ENCODE measurements around the gene MRAP2.
"Not testable (repeated sequence)": the region's sequence is repeated elsewhere in the genome, so short reads cannot be mapped to it uniquely, and the experiment has no call there.

Gene MRAP2

GRCh38 chr6:84107495-84107894, 73.9 kb downstream of the MRAP2 start:
- no peaks in the 10 kb centered on the region for H3K27me3 ChIP-seq (ENCODE audit: insufficient read depth, low read length)
- H3F3A ChIP-seq (ENCODE audit: insufficient read depth, low read length) = no peaks in the 10 kb centered on the region
- H3K9ac ChIP-seq (ENCODE audit: low read length) = no peak overlapping the region
- no peak overlapping the region for H3K4me2 ChIP-seq (ENCODE audit: low read length)
- H3K79me2 ChIP-seq (ENCODE audit: insufficient read depth, low read length) = no peaks in the 10 kb centered on the region
- H3K9me2 ChIP-seq (ENCODE audit: low read depth, low read length) = no peaks in the 10 kb centered on the region
- H3K4me1 ChIP-seq (ENCODE audit: insufficient read depth, low read length, severe bottlenecking) = no peaks in the 10 kb centered on the region
- TF ChIP-seq CTCF (IDR thresholded peaks at IDR 0.05; ENCODE audit: low read length) = no peak
- no peak for TF ChIP-seq EZH2 (IDR thresholded peaks at IDR 0.05; ENCODE audit: borderline replicate concordance, low read length)
- no peaks in the 10 kb centered on the region for H3K36me3 ChIP-seq (ENCODE audit: insufficient read depth, low read length)
- no peaks in the 10 kb centered on the region for H4K20me1 ChIP-seq (ENCODE audit: insufficient read depth, low read length)
- no peaks in the 10 kb centered on the region for H3K9me3 ChIP-seq (ENCODE audit: low read length)
- no peak overlapping the region for H3K27ac ChIP-seq (ENCODE audit: low read depth, low read length, poor library complexity, severe bottlenecking)
- H2AFZ ChIP-seq (ENCODE audit: low read length) = no peak overlapping the region
- H3K4me3 ChIP-seq (ENCODE audit: low read depth, low read length, poor library complexity, severe bottlenecking) = no peak overlapping the region

GRCh38 chr6:84111351-84111750, 77.8 kb downstream of the MRAP2 start:
- not testable (repeated sequence) for H3K4me3 ChIP-seq (ENCODE audit: low read depth, low read length, poor library complexity, severe bottlenecking); H3K9ac ChIP-seq (ENCODE audit: low read length); H3F3A ChIP-seq (ENCODE audit: insufficient read depth, low read length); H3K27ac ChIP-seq (ENCODE audit: low read depth, low read length, poor library complexity, severe bottlenecking); H3K36me3 ChIP-seq (ENCODE audit: insufficient read depth, low read length); H3K79me2 ChIP-seq (ENCODE audit: insufficient read depth, low read length); H2AFZ ChIP-seq (ENCODE audit: low read length); H3K27me3 ChIP-seq (ENCODE audit: insufficient read depth, low read length); H3K9me3 ChIP-seq (ENCODE audit: low read length); H3K4me1 ChIP-seq (ENCODE audit: insufficient read depth, low read length, severe bottlenecking); H3K4me2 ChIP-seq (ENCODE audit: low read length); H4K20me1 ChIP-seq (ENCODE audit: insufficient read depth, low read length); H3K9me2 ChIP-seq (ENCODE audit: low read depth, low read length)

DNA sequence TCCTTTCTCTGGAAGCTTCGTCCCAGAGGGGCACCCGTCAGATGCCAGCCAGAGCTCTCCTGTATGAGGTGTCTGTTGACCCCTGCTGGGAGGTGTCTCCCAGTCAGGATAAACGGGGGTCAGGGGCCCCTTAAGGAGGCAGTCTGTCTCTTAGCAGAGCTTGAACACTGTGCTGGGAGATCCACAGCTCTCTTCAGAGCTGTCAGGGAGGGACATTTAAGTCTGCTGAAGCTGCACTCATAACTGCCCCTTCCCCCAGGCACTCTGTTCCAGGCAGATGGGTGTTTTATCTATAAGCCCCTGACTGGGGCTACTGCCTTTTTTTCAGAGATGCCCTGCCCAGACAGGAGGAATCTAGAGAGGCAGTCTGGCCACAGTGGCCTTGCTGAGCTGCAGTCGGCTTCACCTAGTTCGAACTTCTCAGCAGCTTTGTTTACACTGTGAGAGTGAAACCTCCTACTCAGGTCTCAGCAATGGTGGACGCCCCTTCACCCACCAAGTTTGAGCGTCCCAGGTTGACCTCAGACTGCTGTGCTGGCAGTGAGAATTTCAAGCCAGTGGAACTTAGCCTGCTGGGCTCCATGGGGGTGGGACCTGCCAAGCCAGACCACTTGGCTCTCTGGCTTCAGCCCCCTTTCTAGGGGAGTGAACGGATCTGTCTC, 81.5 kb downstream of the MRAP2 start:
- not testable (repeated sequence) for H2AFZ ChIP-seq (ENCODE audit: low read length); H3K27ac ChIP-seq (ENCODE audit: low read depth, low read length, poor library complexity, severe bottlenecking); H3K9ac ChIP-seq (ENCODE audit: low read length); H4K20me1 ChIP-seq (ENCODE audit: insufficient read depth, low read length); H3K27me3 ChIP-seq (ENCODE audit: insufficient read depth, low read length); H3K9me3 ChIP-seq (ENCODE audit: low read length); H3K4me2 ChIP-seq (ENCODE audit: low read length); H3K9me2 ChIP-seq (ENCODE audit: low read depth, low read length); H3K4me1 ChIP-seq (ENCODE audit: insufficient read depth, low read length, severe bottlenecking); H3K4me3 ChIP-seq (ENCODE audit: low read depth, low read length, poor library complexity, severe bottlenecking); H3F3A ChIP-seq (ENCODE audit: insufficient read depth, low read length); H3K79me2 ChIP-seq (ENCODE audit: insufficient read depth, low read length); H3K36me3 ChIP-seq (ENCODE audit: insufficient read depth, low read length)

DNA sequence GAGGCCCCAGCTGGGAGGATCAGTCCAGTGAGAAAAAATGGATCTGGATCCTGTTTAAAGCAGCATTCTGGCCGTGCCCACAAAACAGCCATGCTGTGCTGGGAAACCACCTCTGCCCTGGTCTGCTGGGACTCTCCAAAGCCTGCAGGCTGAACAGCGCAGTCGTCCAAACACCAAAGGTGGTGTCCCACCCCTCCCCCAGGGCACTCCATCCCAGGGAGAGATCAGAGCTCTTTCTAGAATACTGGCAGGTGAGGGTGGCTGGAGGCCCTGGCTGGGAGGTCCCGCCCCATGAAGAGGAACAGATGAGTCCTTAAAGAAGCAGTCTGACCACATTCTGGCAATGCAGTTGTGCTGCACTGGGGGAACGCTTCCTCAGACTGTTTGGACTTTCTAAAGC, 84.6 kb downstream of the MRAP2 start:
- H3K4me1 ChIP-seq (ENCODE audit: insufficient read depth, low read length, severe bottlenecking) = no peaks in the 10 kb centered on the region
- H3F3A ChIP-seq (ENCODE audit: insufficient read depth, low read length) = no peaks in the 10 kb centered on the region
- no peaks in the 10 kb centered on the region for H3K36me3 ChIP-seq (ENCODE audit: insufficient read depth, low read length)
- H3K4me3 ChIP-seq (ENCODE audit: low read depth, low read length, poor library complexity, severe bottlenecking) = no peak overlapping the region
- no peak overlapping the region for H2AFZ ChIP-seq (ENCODE audit: low read length)
- no peaks in the 10 kb centered on the region for H4K20me1 ChIP-seq (ENCODE audit: insufficient read depth, low read length)
- no peaks in the 10 kb centered on the region for H3K9me2 ChIP-seq (ENCODE audit: low read depth, low read length)
- no peaks in the 10 kb centered on the region for H3K27me3 ChIP-seq (ENCODE audit: insufficient read depth, low read length)
- no peaks in the 10 kb centered on the region for H3K79me2 ChIP-seq (ENCODE audit: insufficient read depth, low read length)
- H3K27ac ChIP-seq (ENCODE audit: low read depth, low read length, poor library complexity, severe bottlenecking) = no peak overlapping the region
- H3K9me3 ChIP-seq (ENCODE audit: low read length) = no peaks in the 10 kb centered on the region
- H3K9ac ChIP-seq (ENCODE audit: low read length) = no peak overlapping the region
- H3K4me2 ChIP-seq (ENCODE audit: low read length) = no peak overlapping the region
- TF ChIP-seq EZH2 (IDR thresholded peaks at IDR 0.05; ENCODE audit: borderline replicate concordance, low read length) (no peak), CTCF (IDR thresholded peaks at IDR 0.05; ENCODE audit: low read length) (no peak)

Data from OCI-LY1 (cell line).